SU-DHL-6 (cell line): ENCODE measurements around the gene MCCC2.

Source experiments
- H2AFZ ChIP-seq: fragments of 200-600 bp; sonication (generic); 2 replicates; pipeline ENCODE4 v1.6.1; 2014; ENCODE audit warnings: low read depth, mild to moderate bottlenecking, moderate library complexity, mixed read lengths, antibody characterized with exemption, low read length; ENCODE audit not compliant: severe bottlenecking
- H3F3A ChIP-seq: fragments of 200-600 bp; shearing (Covaris generic); 2 replicates; pipeline ENCODE4 v1.6.0; 2016; ENCODE audit warnings: antibody characterized with exemption, mild to moderate bottlenecking; ENCODE audit not compliant: insufficient read depth
- H3K27ac ChIP-seq: fragments of 200-600 bp; sonication (generic); 2 replicates; pipeline ENCODE4 v1.5.1; 2016; ENCODE audit warnings: low read depth, mild to moderate bottlenecking, low read length, moderate library complexity, mixed read lengths
- H3K27me3 ChIP-seq: fragments of 200-600 bp; sonication (generic), shearing (Covaris generic); 2 replicates; pipeline ENCODE4 v1.6.0; 2014; ENCODE audit warnings: mild to moderate bottlenecking, low read length
- H3K36me3 ChIP-seq: fragments of 200-600 bp; sonication (generic); 2 replicates; pipeline ENCODE4 v1.6.1; 2014; ENCODE audit warnings: mild to moderate bottlenecking, low read length, mixed read lengths
- H3K4me2 ChIP-seq: fragments of 300-600, 200-600 bp; shearing (Covaris generic), sonication (generic); 2 replicates; pipeline ENCODE4 v1.6.0; 2014; ENCODE audit warnings: low read length, low read depth, mild to moderate bottlenecking; ENCODE audit not compliant: poor library complexity, severe bottlenecking
- H3K4me3 ChIP-seq: fragments of 200-600 bp; sonication (generic); 2 replicates; pipeline ENCODE4 v1.5.1; 2014; ENCODE audit warnings: antibody characterized with exemption, low read length, mild to moderate bottlenecking, mixed read lengths; ENCODE audit not compliant: insufficient read depth, poor library complexity, severe bottlenecking
- H3K79me2 ChIP-seq: fragments of 200-600 bp; sonication (generic); 2 replicates; pipeline ENCODE4 v1.6.1; 2014; ENCODE audit warnings: mild to moderate bottlenecking, low read length, moderate library complexity; ENCODE audit not compliant: insufficient read depth
- H3K9ac ChIP-seq: fragments of 200-600 bp; sonication (generic); 2 replicates; pipeline ENCODE4 v1.7.0; 2014; ENCODE audit warnings: mild to moderate bottlenecking, low read length
- H3K9me2 ChIP-seq: fragments of 200-600 bp; sonication (generic); replicated peaks from 2 replicates; pipeline ENCODE4 v1.6.1; 2014; ENCODE audit warnings: low read length; ENCODE audit not compliant: insufficient read depth
- H3K9me3 ChIP-seq: fragments of 200-600 bp; sonication (generic); 2 replicates; pipeline ENCODE4 v1.6.1; 2014; ENCODE audit warnings: low read length, mixed read lengths; ENCODE audit not compliant: insufficient read depth
- H4K20me1 ChIP-seq: fragments of 200-600 bp; sonication (generic); 2 replicates; pipeline ENCODE4 v1.6.1; 2014; ENCODE audit warnings: low read depth, mild to moderate bottlenecking, antibody characterized with exemption, low read length, moderate library complexity, mixed read lengths
- EZH2phosphoT487 ChIP-seq: fragments of 200-600 bp; sonication (generic), shearing (Covaris generic); conservative IDR thresholded peaks from 2 replicates; pipeline ENCODE4 v1.6.1; 2018; ENCODE audit warnings: mild to moderate bottlenecking, antibody characterized with exemption, low read length, moderate library complexity, mixed read lengths
- TF ChIP-seq, protein P1 (sequence below): fragments of 200-600 bp; sonication (generic); IDR thresholded peaks from one replicate; pipeline ENCODE4 v1.5.1; 2017; ENCODE audit warnings: antibody characterized with exemption, mild to moderate bottlenecking, low read length, moderate library complexity; ENCODE audit not compliant: insufficient read depth, poor library complexity, severe bottlenecking

The MCCC2 gene

DNA sequence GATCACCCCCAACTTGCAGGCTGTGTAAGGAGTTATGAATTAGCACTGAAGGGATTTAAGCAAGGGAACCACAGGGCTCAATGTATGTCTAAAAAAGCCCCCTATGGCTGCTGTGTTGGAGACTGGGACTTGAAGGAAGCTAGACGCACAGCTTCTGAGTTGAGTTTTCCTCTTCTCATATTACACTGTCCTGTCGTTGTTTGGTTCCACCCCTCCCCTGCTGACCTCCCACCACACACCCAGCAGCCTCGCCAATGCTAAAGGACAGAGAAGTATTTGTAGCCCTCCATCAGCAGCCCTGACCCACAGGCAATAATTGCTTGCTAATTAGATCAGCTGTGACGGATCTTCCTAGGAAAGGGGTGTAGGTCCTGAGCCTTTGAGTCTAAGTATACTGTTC, 116.8 kb downstream of the MCCC2 start:
- H3K36me3 ChIP-seq: no peaks in the 10 kb centered on the region
- H3K4me3 ChIP-seq: no peak overlapping the region
- no peaks in the 10 kb centered on the region for H3K27me3 ChIP-seq
- H2AFZ ChIP-seq: no peak overlapping the region
- TF ChIP-seq, protein P1, sequence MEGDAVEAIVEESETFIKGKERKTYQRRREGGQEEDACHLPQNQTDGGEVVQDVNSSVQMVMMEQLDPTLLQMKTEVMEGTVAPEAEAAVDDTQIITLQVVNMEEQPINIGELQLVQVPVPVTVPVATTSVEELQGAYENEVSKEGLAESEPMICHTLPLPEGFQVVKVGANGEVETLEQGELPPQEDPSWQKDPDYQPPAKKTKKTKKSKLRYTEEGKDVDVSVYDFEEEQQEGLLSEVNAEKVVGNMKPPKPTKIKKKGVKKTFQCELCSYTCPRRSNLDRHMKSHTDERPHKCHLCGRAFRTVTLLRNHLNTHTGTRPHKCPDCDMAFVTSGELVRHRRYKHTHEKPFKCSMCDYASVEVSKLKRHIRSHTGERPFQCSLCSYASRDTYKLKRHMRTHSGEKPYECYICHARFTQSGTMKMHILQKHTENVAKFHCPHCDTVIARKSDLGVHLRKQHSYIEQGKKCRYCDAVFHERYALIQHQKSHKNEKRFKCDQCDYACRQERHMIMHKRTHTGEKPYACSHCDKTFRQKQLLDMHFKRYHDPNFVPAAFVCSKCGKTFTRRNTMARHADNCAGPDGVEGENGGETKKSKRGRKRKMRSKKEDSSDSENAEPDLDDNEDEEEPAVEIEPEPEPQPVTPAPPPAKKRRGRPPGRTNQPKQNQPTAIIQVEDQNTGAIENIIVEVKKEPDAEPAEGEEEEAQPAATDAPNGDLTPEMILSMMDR: no peak
- TF ChIP-seq EZH2phosphoT487: no peak
- no peaks in the 10 kb centered on the region for H4K20me1 ChIP-seq
- no peak overlapping the region for H3K4me2 ChIP-seq
- no peaks in the 10 kb centered on the region for H3F3A ChIP-seq
- no peak overlapping the region for H3K9ac ChIP-seq
- H3K27ac ChIP-seq: no peak overlapping the region
- no peaks in the 10 kb centered on the region for H3K9me3 ChIP-seq
- H3K79me2 ChIP-seq: no peaks in the 10 kb centered on the region
- H3K9me2 ChIP-seq: no peaks in the 10 kb centered on the region

GRCh38 chr5:71705421-71705820, 118.3 kb downstream of the MCCC2 start:
- Histone ChIP-seq H2AFZ (no peak overlapping the region), H3K4me2 (no peak overlapping the region), H3K27ac (no peak overlapping the region), H4K20me1 (no peaks in the 10 kb centered on the region), H3K27me3 (no peaks in the 10 kb centered on the region), H3K79me2 (no peaks in the 10 kb centered on the region), H3K9ac (no peak overlapping the region), H3K36me3 (no peaks in the 10 kb centered on the region), H3K9me2 (no peaks in the 10 kb centered on the region), H3K4me3 (no peak overlapping the region), H3K9me3 (no peaks in the 10 kb centered on the region), H3F3A (no peaks in the 10 kb centered on the region)
- no peak for TF ChIP-seq EZH2phosphoT487

DNA sequence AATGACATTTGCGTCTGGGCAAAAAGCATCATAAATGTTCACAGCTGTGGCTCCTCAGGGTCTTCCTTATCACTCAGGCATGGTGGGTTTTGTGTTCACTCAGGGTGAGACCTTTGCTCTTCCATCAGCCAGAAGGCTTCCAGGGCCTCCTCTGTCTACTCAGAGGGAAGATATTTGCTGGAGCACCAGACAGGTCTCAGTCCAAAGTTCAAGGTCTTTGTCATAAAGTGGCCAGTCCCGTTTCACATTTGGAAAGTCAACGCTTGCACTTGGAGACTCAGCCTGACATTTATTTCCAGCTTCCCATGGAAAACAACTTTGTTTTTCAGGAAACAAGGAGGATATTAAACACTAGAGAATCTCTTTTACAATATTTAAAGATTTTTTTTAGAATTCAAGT, 119.8 kb downstream of the MCCC2 start:
- H2AFZ ChIP-seq: no peak overlapping the region
- TF ChIP-seq EZH2phosphoT487: no peak
- TF ChIP-seq, protein P1: no peak
- H3K9ac ChIP-seq: no peak overlapping the region
- no peaks in the 10 kb centered on the region for H3K9me2 ChIP-seq
- no peaks in the 10 kb centered on the region for H3K27me3 ChIP-seq
- H3K4me3 ChIP-seq: no peak overlapping the region
- H3K79me2 ChIP-seq: no peaks in the 10 kb centered on the region
- no peaks in the 10 kb centered on the region for H4K20me1 ChIP-seq
- H3K27ac ChIP-seq: no peak overlapping the region
- no peaks in the 10 kb centered on the region for H3F3A ChIP-seq
- H3K4me2 ChIP-seq: no peak overlapping the region
- H3K9me3 ChIP-seq: no peaks in the 10 kb centered on the region
- no peaks in the 10 kb centered on the region for H3K36me3 ChIP-seq
